HepG2 (cell line): Measurements from ENCODE around the gene NUP85. TPM values are rescaled to one million over a fixed set of nuclear protein-coding genes. Genes with fewer than 3 reads are reported as not detected.

Source experiments
- CHD2 ChIP-seq: IDR thresholded peaks from 2 replicates; pipeline ENCODE4 v1.6.1; 2011; ENCODE audit warnings: low read depth, low read length, improper control_type of control experiment
- IRF9 ChIP-seq: sonication (generic); formaldehyde crosslinking; IDR thresholded peaks from 2 replicates; pipeline ENCODE4 v1.8.0; 2022; ENCODE audit warnings: missing genetic modification reagents, mild to moderate bottlenecking, borderline replicate concordance
- KDM4B ChIP-seq: sonication (generic); formaldehyde crosslinking; IDR thresholded peaks from 2 replicates; pipeline ENCODE4 v1.4.0; 2020; ENCODE audit warnings: missing genetic modification reagents
- MATR3 ChIP-seq: sonication (generic); formaldehyde crosslinking; IDR thresholded peaks from 2 replicates; pipeline ENCODE4 v1.4.0; 2020; ENCODE audit warnings: missing genetic modification reagents
- NCOA2 ChIP-seq: sonication (generic); formaldehyde crosslinking; IDR thresholded peaks from 2 replicates; pipeline ENCODE4 v1.8.0; 2022; ENCODE audit warnings: inconsistent platforms
- PHF5A ChIP-seq: IDR thresholded peaks from one replicate; pipeline ENCODE4 v1.6.1; 2018; ENCODE audit warnings: low read depth, missing genetic modification reagents; ENCODE audit not compliant: unreplicated experiment
- PITX1 ChIP-seq: sonication (generic); formaldehyde crosslinking; IDR thresholded peaks from 2 replicates; pipeline ENCODE4 v1.5.1; 2020; ENCODE audit warnings: mild to moderate bottlenecking, missing genetic modification reagents
- RBFOX2 ChIP-seq: fragments of 200-400 bp; formaldehyde crosslinking; IDR thresholded peaks from 2 replicates; pipeline ENCODE4 v1.6.1; 2017; ENCODE audit warnings: low read depth, mild to moderate bottlenecking, low read length
- YY1 ChIP-seq: IDR thresholded peaks from 2 replicates; pipeline ENCODE4 v1.6.1; 2011; ENCODE audit warnings: low read length, low read depth, moderate library complexity, mild to moderate bottlenecking; ENCODE audit not compliant: insufficient read depth, insufficient replicate concordance
- ZFP62 ChIP-seq: sonication (generic); formaldehyde crosslinking; IDR thresholded peaks from 2 replicates; pipeline ENCODE4 v1.4.0; 2020; ENCODE audit warnings: missing genetic modification reagents
- ZNF207 ChIP-seq: fragments of 450-650 bp; IDR thresholded peaks from 2 replicates; pipeline ENCODE4 v1.6.1; 2016; ENCODE audit warnings: antibody characterized with exemption, borderline replicate concordance
- ZNF318 ChIP-seq: sonication (generic); formaldehyde crosslinking; IDR thresholded peaks from 2 replicates; pipeline ENCODE4 v1.4.0; 2020; ENCODE audit warnings: mild to moderate bottlenecking, missing genetic modification reagents
- ZNF367 ChIP-seq: sonication (generic); formaldehyde crosslinking; IDR thresholded peaks from 2 replicates; pipeline ENCODE4 v1.4.0; 2020; ENCODE audit warnings: missing genetic modification reagents, borderline replicate concordance
- polyA plus RNA-seq, 8 experiments: library from polyadenylated mRNA; depleted of rRNA in 3 of 8; stranded (reverse) in 7 of 8; unstranded in 1 of 8; fragments of >200 nt; fragmentation: Illumina TruSeq in 4 of 8; extraction: Trizol in 4 of 8; gene quantifications; 2 replicates each; pipeline versions ENCODE4 v1.2.1 to v1.2.3, GENCODE V29; 2011 to 2016; ENCODE audit warnings: low read depth in 4 of 8, missing spikeins in 1 of 8, mixed read lengths in 1 of 8; ENCODE audit not compliant: insufficient read depth in 1 of 8
- total RNA-seq, 5 experiments: library from RNA; depleted of rRNA; stranded (reverse); fragments of >200 nt; fragmentation: Illumina TruSeq; extraction: Trizol; gene quantifications; 2 replicates each; pipeline ENCODE4 v1.2.3, GENCODE V29; 2016; ENCODE audit warnings: low read depth in 1 of 5
- TF ChIP-seq, protein P1 (sequence below): sonication (generic); formaldehyde crosslinking; IDR thresholded peaks from 2 replicates; pipeline ENCODE4 v1.8.1; 2023; ENCODE audit warnings: mild to moderate bottlenecking, moderate library complexity, missing genetic modification reagents
- TF ChIP-seq, protein P2 (sequence below): sonication (generic); formaldehyde crosslinking; IDR thresholded peaks from 2 replicates; pipeline ENCODE4 v1.4.0; 2020; ENCODE audit warnings: missing genetic modification reagents, borderline replicate concordance

Gene NUP85
- total and polyA plus RNA-seq, 2 of the 13 experiments (the other 11 are each of a cell fraction or from before 2014, with no cell fraction given), result 89.1 to 124 TPM

GRCh38 chr17:75182569-75183436 is 22.7 kb upstream of the NUP85 start, which contains the start of gene SUMO2 (continued):
- TF ChIP-seq IRF9 (CRISPR knock-in tag), result peak; percentile 28; the same call in 1 of the 2 replicates
- TF ChIP-seq, protein P1, sequence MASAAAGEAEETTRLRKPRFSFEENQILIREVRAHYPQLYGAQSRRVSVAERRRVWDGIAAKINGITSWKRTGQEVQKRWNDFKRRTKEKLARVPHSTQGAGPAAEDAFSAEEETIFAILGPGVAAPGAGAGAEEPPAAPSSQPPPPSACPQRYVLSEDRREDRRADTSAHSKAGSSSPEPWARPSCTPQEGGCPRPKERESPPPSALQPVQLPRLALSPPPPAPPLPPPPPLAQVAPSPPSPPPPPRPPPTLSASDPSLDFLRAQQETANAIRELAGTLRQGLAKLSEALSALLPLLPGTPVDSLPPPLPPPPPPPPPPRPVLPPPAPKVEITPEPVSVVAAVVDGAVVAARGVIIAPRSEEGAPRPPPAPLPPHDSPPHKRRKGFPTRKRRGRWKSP (CRISPR knock-in tag), result peak; percentile 39
- no peak for TF ChIP-seq PHF5A (CRISPR knock-in tag)
- TF ChIP-seq PITX1 (CRISPR knock-in tag), result no peak
- TF ChIP-seq ZNF207, result no peak
- TF ChIP-seq, protein P2, sequence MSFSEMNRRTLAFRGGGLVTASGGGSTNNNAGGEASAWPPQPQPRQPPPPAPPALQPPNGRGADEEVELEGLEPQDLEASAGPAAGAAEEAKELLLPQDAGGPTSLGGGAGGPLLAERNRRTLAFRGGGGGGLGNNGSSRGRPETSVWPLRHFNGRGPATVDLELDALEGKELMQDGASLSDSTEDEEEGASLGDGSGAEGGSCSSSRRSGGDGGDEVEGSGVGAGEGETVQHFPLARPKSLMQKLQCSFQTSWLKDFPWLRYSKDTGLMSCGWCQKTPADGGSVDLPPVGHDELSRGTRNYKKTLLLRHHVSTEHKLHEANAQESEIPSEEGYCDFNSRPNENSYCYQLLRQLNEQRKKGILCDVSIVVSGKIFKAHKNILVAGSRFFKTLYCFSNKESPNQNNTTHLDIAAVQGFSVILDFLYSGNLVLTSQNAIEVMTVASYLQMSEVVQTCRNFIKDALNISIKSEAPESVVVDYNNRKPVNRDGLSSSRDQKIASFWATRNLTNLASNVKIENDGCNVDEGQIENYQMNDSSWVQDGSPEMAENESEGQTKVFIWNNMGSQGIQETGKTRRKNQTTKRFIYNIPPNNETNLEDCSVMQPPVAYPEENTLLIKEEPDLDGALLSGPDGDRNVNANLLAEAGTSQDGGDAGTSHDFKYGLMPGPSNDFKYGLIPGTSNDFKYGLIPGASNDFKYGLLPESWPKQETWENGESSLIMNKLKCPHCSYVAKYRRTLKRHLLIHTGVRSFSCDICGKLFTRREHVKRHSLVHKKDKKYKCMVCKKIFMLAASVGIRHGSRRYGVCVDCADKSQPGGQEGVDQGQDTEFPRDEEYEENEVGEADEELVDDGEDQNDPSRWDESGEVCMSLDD, result peak; percentile 25; the same call in 1 of the 2 replicates
- no peak for TF ChIP-seq ZNF318 (CRISPR knock-in tag)
- peak; percentile 96 for TF ChIP-seq RBFOX2
- no peak for TF ChIP-seq MATR3 (CRISPR knock-in tag)
- TF ChIP-seq KDM4B (CRISPR knock-in tag), result 0 out of 2 replicates have a peak, but pooled peaks have one; percentile 36
- no peak for TF ChIP-seq ZFP62 (CRISPR knock-in tag)
- TF ChIP-seq YY1, result peak; percentile 94
- TF ChIP-seq ZNF367 (CRISPR knock-in tag), result 0 out of 2 replicates have a peak, but pooled peaks have one; percentile 8
- TF ChIP-seq CHD2, result peak; percentile 43; the same call in 1 of the 2 replicates
- TF ChIP-seq NCOA2, result 0 out of 2 replicates have a peak, but pooled peaks have one; percentile 33
